Uterus (tissue), 4 donors: ENCODE data around the gene UNC93A. TPM values are rescaled to one million over a fixed set of nuclear protein-coding genes. Genes with fewer than 3 reads are reported as not detected.
"Not testable (repeated sequence)": the region's sequence is repeated elsewhere in the genome, so short reads cannot be mapped to it uniquely, and the experiment has no call there.

Experiments
- DNase-seq, 2 donors: peaks; one replicate each; pipeline ENCODE4 v3.0.0-alpha.2; 2019 to 2020
- H3K27ac ChIP-seq, 2 donors: fragments of 200-600 bp; sonication (generic); 1 replicate in 1 of 2; 2 replicates in 1 of 2; pipeline ENCODE4 v1.5.1; 2016 to 2018
- H3K27me3 ChIP-seq, 2 donors: fragments of 200-600 bp; sonication (generic); one replicate each; pipeline ENCODE4 v1.5.1; 2018 to 2019; ENCODE audit warnings: control low read depth in 1 of 2
- H3K36me3 ChIP-seq, 2 donors: fragments of 200-600 bp; sonication (generic); one replicate each; pipeline ENCODE4 v1.5.1; 2019; ENCODE audit warnings: control low read depth in 1 of 2
- H3K4me1 ChIP-seq, 2 donors: fragments of 200-600 bp; sonication (generic); one replicate each; pipeline ENCODE4 v1.5.1; 2018 to 2019; ENCODE audit warnings: control low read depth in 1 of 2
- H3K4me3 ChIP-seq, 2 donors: fragments of 200-600 bp; sonication (generic); 1 replicate in 1 of 2; 2 replicates in 1 of 2; pipeline ENCODE4 v1.5.1; 2018 to 2019; ENCODE audit warnings: mild to moderate bottlenecking in 1 of 2
- H3K9me3 ChIP-seq, 2 donors: fragments of 200-600 bp; sonication (generic); one replicate each; pipeline ENCODE4 v1.5.1; 2019; ENCODE audit warnings: control low read depth in 1 of 2
- CTCF ChIP-seq, 4 experiments: fragments of 200-600 bp in 2 of 4; fragments of 450-650 bp in 2 of 4; sonication (generic) in 2 of 4; IDR thresholded peaks; one replicate each; pipeline ENCODE4 v1.5.1; 2016 to 2019; ENCODE audit warnings: antibody characterized with exemption in 4 of 4, mild to moderate bottlenecking in 2 of 4, moderate library complexity in 1 of 4
- POLR2A ChIP-seq, 2 donors: fragments of 450-650 bp; IDR thresholded peaks; one replicate each; pipeline ENCODE4 v1.6.1; 2016; ENCODE audit warnings: antibody characterized with exemption in 2 of 2, mild to moderate bottlenecking in 1 of 2, moderate library complexity in 1 of 2
- intact Hi-C: fragments of 100-400 bp; cut with DNase I; formaldehyde crosslinking; loops from one replicate; pipeline ENCODE4 v1.15.1; 2023; ENCODE audit warnings: low total_unique reads
- total RNA-seq, 4 donors: library from RNA; depleted of rRNA in 3 of 4; stranded (reverse); fragments of >200 nt in 3 of 4; gene quantifications; one replicate each; pipeline versions ENCODE4 v1.1.0 to v1.2.4, GENCODE V29; 2014 to 2023
- donor health status: DM: yes; HTN: yes; CAD: no.

The UNC93A gene
- total RNA-seq, 4 donors from 2014 or later: 0.97 TPM; not detected in 3

GRCh38 chr6:167258646-167259045 lies 32.5 kb upstream of the UNC93A start:
- H3K27ac ChIP-seq: no peak overlapping the region
- no peak for DNase-seq
- TF ChIP-seq POLR2A (IDR thresholded peaks at IDR 0.05) (no peak), CTCF (IDR thresholded peaks at IDR 0.05) (no peak)
- intact Hi-C loops: no loop called here
- no peaks in the 10 kb centered on the region for H3K4me1 ChIP-seq
- H3K36me3 ChIP-seq: no peaks in the 10 kb centered on the region
- H3K27me3 ChIP-seq: no peaks in the 10 kb centered on the region
- H3K9me3 ChIP-seq: no peaks in the 10 kb centered on the region
- H3K4me3 ChIP-seq: no peak overlapping the region

GRCh38 chr6:167266057-167266829 lies 24.9 kb upstream of the UNC93A start:
- intact Hi-C loops, H3K27ac ChIP-seq, H3K9me3 ChIP-seq, DNase-seq, H3K27me3 ChIP-seq, H3K36me3 ChIP-seq, H3K4me1 ChIP-seq, H3K4me3 ChIP-seq: not testable (repeated sequence)

GRCh38 chr6:167266830-167267555 lies 24.1 kb upstream of the UNC93A start:
- TF ChIP-seq CTCF (IDR thresholded peaks at IDR 0.05) (no peak), POLR2A (IDR thresholded peaks at IDR 0.05) (no peak)
- no peak for DNase-seq
- intact Hi-C loops: no loop called here
- Histone ChIP-seq H3K4me1 (no peaks in the 10 kb centered on the region), H3K36me3 (no peaks in the 10 kb centered on the region), H3K4me3 (no peak overlapping the region), H3K9me3 (no peaks in the 10 kb centered on the region), H3K27me3 (no peaks in the 10 kb centered on the region), H3K27ac (no peak overlapping the region)

GRCh38 chr6:167267556-167267898 lies 23.6 kb upstream of the UNC93A start:
- H3K4me3 ChIP-seq, H3K36me3 ChIP-seq, H3K9me3 ChIP-seq, intact Hi-C loops, H3K27me3 ChIP-seq, DNase-seq, H3K27ac ChIP-seq, H3K4me1 ChIP-seq: not testable (repeated sequence)

- Histone ChIP-seq H3K9me3 (no peaks in the 10 kb centered on the region), H3K27me3 (no peaks in the 10 kb centered on the region), H3K36me3 (no peaks in the 10 kb centered on the region), H3K4me1 (no peaks in the 10 kb centered on the region), H3K27ac (no peak overlapping the region), H3K4me3 (no peak overlapping the region)
- no peak for TF ChIP-seq CTCF (IDR thresholded peaks at IDR 0.05)
- no peak for TF ChIP-seq POLR2A (IDR thresholded peaks at IDR 0.05)
- intact Hi-C loops: no loop called here
- no peak for DNase-seq
Measured at GRCh38 chr6:167267921-167268401, 23.2 kb upstream of the UNC93A start.

- no peaks in the 10 kb centered on the region for H3K9me3 ChIP-seq
- intact Hi-C loops: no loop called here
- TF ChIP-seq POLR2A (IDR thresholded peaks at IDR 0.05): no peak
- no peak for TF ChIP-seq CTCF (IDR thresholded peaks at IDR 0.05)
- DNase-seq: no peak
- no peak overlapping the region for H3K27ac ChIP-seq
- H3K27me3 ChIP-seq: no peaks in the 10 kb centered on the region
- H3K36me3 ChIP-seq: no peaks in the 10 kb centered on the region
- no peak overlapping the region for H3K4me3 ChIP-seq
- no peaks in the 10 kb centered on the region for H3K4me1 ChIP-seq
Measured at GRCh38 chr6:167268683-167269280, 22.3 kb upstream of the UNC93A start.
